Endothelial cell (in vitro differentiated cells): ENCODE data around the gene LDB3. TPM values are rescaled to one million over a fixed set of nuclear protein-coding genes. Genes with fewer than 3 reads are reported as not detected.

ENCODE experiments used
- DNase-seq: peaks from one replicate; pipeline ENCODE4 v3.0.0; 2021; ENCODE audit warnings: low spot score
- H3K27ac Mint-ChIP-seq: one replicate; pipeline ENCODE4 v1.8.0; 2021; ENCODE audit warnings: mixed read lengths, inconsistent platforms; ENCODE audit not compliant: unreplicated experiment
- H3K27me3 Mint-ChIP-seq: one replicate; pipeline ENCODE4 v1.8.0; 2021; ENCODE audit warnings: mild to moderate bottlenecking, moderate library complexity, mixed read lengths, inconsistent platforms; ENCODE audit not compliant: unreplicated experiment
- H3K36me3 Mint-ChIP-seq: one replicate; pipeline ENCODE4 v1.8.0; 2021; ENCODE audit warnings: mild to moderate bottlenecking, low read depth, mixed read lengths, inconsistent platforms; ENCODE audit not compliant: unreplicated experiment
- H3K4me1 Mint-ChIP-seq: one replicate; pipeline ENCODE4 v1.8.0; 2021; ENCODE audit warnings: mild to moderate bottlenecking, mixed read lengths, inconsistent platforms; ENCODE audit not compliant: unreplicated experiment
- H3K4me3 Mint-ChIP-seq: one replicate; pipeline ENCODE4 v1.8.0; 2021; ENCODE audit warnings: mild to moderate bottlenecking, mixed read lengths, inconsistent platforms; ENCODE audit not compliant: unreplicated experiment
- H3K9me3 Mint-ChIP-seq: one replicate; pipeline ENCODE4 v1.8.0; 2021; ENCODE audit warnings: mixed read lengths, inconsistent platforms; ENCODE audit not compliant: unreplicated experiment
- total RNA-seq: library from RNA; stranded (reverse); fragmentation: NEBNext Ultra II Directional; extraction: Animal tissue kit (Norgen Biotek cat#: 25700); gene quantifications from one replicate; pipeline ENCODE4 v1.2.1, GENCODE V29; 2021; ENCODE audit not compliant: unreplicated experiment
- TF ChIP-seq, protein P1 (sequence below): fragments of 200-600 bp; sonication (generic); IDR thresholded peaks from one replicate; pipeline ENCODE4 v1.5.0; 2021; ENCODE audit warnings: antibody characterized with exemption; ENCODE audit not compliant: unreplicated experiment

Gene LDB3
- total RNA-seq, 1 donor from 2014 or later, result 0.36 TPM

DNA sequence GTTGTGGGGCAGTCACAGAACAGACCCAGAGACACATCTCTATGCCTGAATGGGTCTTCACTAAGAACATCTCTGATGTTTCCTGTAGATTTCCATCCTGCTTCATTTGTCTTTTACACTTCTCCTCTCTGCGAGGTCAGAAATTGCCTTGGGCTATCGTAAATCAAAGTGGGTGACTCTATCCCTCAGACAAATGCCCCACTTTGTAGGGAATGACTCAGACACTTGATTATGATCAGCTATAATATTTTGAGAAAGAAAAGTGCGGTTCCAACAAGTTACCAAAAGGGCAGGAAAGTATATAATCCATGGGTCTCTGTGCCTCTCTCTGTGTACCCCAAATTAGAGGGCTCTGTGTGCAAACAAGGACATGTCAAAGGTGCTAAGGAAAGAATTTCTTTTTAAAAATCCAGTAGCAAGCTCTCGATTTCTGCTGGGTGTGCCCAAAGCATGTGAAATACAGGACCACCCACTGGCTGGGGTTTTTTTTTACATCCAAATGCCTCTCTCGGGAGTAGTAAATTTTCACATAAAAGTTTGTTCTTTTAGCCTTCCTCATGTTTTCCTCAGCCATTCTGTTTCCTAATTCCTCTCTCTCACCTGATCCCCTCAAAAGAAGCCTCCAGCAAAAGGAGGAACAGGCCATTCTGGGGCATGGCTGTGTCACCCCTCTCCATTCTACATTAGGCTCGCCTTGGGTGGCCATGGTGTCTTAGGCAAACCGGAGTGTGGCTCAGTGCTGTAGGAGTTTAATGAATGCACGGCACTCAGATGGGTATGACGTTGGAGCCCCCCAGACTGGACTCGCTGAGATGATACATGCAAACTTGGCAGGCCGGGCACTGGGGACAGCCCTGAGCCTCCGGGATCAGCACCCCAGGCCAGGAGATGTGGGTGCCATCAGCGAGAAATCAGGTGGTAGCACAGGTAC lies 20.3 kb upstream of the LDB3 start:
- Mint-ChIP-seq H3K9me3 (no peaks in the 10 kb centered on the region), H3K4me3 (no peak overlapping the region), H3K36me3 (no peaks in the 10 kb centered on the region), H3K27me3 (peaks cover 2% of the 10 kb centered on the region), H3K4me1 (peaks cover 3% of the 10 kb centered on the region), H3K27ac (no peak overlapping the region)
- no peak for DNase-seq
- TF ChIP-seq, protein P1, sequence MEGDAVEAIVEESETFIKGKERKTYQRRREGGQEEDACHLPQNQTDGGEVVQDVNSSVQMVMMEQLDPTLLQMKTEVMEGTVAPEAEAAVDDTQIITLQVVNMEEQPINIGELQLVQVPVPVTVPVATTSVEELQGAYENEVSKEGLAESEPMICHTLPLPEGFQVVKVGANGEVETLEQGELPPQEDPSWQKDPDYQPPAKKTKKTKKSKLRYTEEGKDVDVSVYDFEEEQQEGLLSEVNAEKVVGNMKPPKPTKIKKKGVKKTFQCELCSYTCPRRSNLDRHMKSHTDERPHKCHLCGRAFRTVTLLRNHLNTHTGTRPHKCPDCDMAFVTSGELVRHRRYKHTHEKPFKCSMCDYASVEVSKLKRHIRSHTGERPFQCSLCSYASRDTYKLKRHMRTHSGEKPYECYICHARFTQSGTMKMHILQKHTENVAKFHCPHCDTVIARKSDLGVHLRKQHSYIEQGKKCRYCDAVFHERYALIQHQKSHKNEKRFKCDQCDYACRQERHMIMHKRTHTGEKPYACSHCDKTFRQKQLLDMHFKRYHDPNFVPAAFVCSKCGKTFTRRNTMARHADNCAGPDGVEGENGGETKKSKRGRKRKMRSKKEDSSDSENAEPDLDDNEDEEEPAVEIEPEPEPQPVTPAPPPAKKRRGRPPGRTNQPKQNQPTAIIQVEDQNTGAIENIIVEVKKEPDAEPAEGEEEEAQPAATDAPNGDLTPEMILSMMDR, result no peak

GRCh38 chr10:86648704-86649427 lies 19.4 kb upstream of the LDB3 start:
- H3K4me1 Mint-ChIP-seq, result peaks cover 3% of the 10 kb centered on the region
- no peaks in the 10 kb centered on the region for H3K36me3 Mint-ChIP-seq
- DNase-seq, result no peak
- no peak overlapping the region for H3K4me3 Mint-ChIP-seq
- H3K27me3 Mint-ChIP-seq, result peaks cover 2% of the 10 kb centered on the region
- no peaks in the 10 kb centered on the region for H3K9me3 Mint-ChIP-seq
- H3K27ac Mint-ChIP-seq, result no peak overlapping the region
- TF ChIP-seq, protein P1, result no peak

- H3K4me1 Mint-ChIP-seq, result peaks cover 3% of the 10 kb centered on the region
- H3K27me3 Mint-ChIP-seq, result peaks cover 2% of the 10 kb centered on the region
- no peak overlapping the region for H3K27ac Mint-ChIP-seq
- no peaks in the 10 kb centered on the region for H3K36me3 Mint-ChIP-seq
- H3K9me3 Mint-ChIP-seq, result no peaks in the 10 kb centered on the region
- no peak overlapping the region for H3K4me3 Mint-ChIP-seq
- DNase-seq, result no peak
- TF ChIP-seq, protein P1, result no peak
Measured at GRCh38 chr10:86649471-86650150, 18.7 kb upstream of the LDB3 start.

- H3K36me3 Mint-ChIP-seq, result no peaks in the 10 kb centered on the region
- H3K4me3 Mint-ChIP-seq, result no peak overlapping the region
- H3K27me3 Mint-ChIP-seq, result peaks cover 5% of the 10 kb centered on the region
- no peak for DNase-seq
- no peak overlapping the region for H3K27ac Mint-ChIP-seq
- TF ChIP-seq, protein P1, result no peak
- H3K4me1 Mint-ChIP-seq, result peaks cover 3% of the 10 kb centered on the region
- H3K9me3 Mint-ChIP-seq, result no peaks in the 10 kb centered on the region
Measured at GRCh38 chr10:86650151-86650550, 18.2 kb upstream of the LDB3 start.
